AG08396 (cell line): ENCODE results near the gene ALG8.

ENCODE experiments used
- DNase-seq: peaks from one replicate; pipeline ENCODE4 v3.0.0; 2012; ENCODE audit warnings: low spot score, mixed read lengths

ALG8 gene

DNA sequence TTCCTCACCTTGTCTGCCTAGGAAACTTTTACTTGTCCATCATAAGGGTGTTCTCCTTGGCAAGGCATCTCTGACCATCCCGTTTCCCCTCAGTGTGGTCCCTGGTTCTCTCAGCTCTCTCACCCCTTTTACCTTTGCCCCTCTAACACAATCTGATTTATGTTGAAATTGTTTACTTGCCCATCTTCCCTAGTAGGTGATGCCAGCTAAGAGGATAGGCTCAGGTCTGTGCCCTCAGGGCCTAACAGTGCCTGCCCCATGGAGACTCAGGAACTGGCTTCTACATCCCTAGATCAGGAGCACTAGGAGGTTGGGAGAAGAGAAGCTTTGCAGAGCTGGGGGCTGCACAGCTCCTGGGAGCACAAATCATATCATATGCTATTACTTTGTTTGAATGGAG is 21.1 kb upstream of the ALG8 start:
- DNase-seq = no peak

DNA sequence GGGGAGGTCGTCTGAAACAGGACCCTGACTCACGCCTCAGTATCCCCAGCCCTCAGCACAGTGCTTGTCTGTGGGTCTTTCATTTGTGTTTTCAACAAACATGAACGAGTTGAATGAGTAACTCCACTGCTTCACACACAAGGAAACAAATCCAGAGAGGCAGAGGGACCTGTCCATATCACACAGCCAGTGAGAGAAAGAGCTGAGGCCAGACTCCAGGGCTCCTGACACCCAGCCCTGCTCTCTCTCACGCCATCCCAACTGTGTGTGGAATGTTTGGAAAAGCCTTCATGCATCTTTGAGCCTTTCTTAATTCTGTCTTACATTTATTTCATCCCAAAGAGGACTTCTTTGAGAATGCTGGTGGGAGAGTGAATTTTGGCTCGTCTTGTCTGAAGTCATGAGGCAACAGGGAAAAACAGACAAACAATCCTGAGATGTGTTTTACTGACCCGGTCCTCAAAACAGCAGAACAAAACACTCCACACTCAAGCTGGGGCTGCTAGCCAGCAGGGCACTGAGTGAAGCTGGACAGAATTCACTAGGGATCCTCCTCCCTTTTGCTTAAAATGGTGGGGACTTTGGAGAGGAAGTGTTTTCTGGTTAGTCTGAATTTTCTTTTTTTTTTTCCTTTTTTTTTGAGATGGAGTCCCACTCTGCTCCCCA is 19.7 kb upstream of the ALG8 start:
- peak; percentile 35 for DNase-seq

DNA sequence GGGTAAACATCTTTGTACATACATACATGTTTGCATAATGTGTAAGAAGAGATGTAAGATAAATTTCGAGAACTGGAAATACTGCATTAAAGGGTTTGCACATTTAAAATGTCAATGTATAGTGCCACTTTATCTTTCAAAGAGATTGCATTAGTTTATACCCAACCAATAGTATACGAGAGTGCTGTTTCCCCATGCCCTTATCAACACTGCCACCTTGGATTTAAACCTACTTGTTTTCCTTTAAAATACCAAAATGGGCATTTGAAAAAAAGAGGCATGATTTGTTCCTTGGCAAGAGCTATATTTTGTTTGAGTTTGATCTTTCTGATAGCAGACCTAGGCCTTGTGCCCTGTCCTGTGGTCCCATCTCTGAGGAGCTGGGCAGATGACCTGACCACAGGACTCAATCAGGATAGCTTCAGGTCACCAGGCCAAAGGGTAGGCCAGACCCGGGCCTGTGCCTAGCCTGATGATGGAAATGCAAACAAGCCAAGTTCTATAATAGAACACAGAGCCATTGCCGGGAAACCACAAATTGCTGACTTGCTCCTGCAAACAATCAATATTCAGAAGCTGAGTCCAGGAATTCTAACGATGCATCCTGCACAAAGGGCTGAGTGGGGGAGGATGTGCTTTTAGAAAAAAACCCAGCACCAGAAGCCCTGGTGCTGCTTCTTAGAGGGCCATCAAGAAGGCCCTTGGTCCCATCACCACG is 16.9 kb upstream of the ALG8 start:
- no peak for DNase-seq

DNA sequence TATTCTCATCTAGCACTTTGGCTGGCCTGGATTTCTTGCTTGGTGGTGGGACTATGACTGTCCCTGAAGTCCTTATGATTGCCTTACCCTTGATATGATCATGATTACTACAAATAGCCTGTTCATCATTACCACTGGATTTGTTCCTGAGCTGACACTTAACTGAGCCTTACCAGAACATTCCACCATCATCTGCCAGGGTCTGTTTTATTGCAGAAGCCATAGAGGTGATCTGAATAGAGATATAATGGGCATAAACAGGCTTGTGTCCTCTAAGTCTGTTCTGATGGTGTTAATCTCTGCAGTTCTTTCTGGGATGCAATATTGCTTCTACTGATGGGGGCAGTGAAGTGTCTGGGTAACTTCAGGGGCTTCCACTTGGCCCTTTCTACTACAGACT is 12.4 kb upstream of the ALG8 start:
- DNase-seq = no peak

DNA sequence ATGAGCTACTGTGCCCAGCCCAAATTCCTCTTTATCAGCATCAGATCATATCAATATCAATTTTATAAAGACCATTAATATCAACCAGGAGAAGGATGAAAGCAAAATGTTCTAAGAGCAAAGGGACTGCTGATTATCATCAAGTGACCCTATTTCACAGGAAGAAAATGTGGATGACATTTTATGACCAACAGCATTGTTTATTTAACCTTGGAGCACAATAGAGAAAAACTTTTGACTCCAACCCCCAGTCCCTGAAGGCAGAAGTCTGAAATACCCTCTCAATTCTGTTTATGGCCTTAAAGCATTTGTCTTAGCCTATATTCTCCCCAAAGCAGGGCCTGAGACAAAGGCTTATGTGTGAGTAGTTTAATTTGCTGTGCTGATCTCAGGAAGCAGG is 11.3 kb upstream of the ALG8 start:
- no peak for DNase-seq

DNA sequence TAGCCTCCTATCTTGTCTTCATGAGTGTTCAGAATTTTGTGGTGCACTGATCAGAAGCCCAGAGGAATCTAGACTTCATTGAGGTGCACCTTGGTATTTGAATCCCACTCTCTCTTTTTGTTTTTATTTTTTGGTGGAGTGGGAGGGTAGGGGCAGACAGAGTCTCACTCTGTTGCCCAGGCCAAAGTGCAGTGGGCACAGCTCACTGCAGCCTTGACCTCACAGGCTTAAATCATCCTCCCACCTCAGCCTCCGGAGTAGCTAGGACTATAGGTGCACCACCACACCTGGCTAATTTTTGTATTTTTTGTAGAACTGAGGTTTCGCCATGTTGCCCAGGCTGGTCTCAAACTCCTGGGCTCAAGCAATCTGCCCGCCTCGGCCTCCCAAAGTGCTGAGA is 10.9 kb upstream of the ALG8 start:
- no peak for DNase-seq

DNA sequence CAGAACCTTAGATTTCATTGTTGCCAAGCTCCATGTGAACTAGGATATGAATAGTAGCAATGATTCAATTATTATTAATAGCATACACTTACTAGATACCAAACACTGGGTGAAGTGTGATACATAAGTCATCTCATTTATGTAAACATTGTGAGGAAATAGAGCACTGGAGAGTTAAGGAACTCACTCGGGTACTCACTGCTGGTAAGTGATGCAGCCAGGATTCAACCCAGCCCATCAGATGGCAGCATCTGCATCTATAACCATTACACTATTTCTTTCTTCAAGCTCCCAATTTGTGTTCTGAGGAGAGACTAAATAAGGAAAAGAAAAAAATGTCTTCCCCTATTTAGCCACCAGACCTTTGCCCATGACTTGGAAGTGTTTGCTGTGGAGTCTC is 10.2 kb upstream of the ALG8 start:
- peak; percentile 73 for DNase-seq

DNA sequence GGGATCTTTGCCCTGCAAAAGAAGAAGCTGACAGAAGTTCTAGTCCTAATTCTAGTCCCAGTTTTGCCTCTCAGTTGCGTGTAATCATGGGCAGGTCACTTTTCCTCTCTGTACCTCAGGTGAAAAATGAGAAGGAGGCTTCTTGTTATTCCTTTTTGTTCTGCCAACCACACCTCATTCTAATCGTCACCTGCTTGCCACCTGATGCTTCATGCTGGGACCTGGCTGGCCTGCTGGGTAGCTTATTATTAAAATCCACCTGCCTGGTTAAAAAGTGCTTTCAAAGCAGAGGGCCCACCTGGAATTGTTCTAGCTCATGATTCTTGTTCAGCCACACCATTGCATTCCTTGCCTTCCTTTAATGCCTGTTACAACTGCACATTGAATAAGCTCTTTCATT is 8.4 kb upstream of the ALG8 start:
- DNase-seq = no peak

DNA sequence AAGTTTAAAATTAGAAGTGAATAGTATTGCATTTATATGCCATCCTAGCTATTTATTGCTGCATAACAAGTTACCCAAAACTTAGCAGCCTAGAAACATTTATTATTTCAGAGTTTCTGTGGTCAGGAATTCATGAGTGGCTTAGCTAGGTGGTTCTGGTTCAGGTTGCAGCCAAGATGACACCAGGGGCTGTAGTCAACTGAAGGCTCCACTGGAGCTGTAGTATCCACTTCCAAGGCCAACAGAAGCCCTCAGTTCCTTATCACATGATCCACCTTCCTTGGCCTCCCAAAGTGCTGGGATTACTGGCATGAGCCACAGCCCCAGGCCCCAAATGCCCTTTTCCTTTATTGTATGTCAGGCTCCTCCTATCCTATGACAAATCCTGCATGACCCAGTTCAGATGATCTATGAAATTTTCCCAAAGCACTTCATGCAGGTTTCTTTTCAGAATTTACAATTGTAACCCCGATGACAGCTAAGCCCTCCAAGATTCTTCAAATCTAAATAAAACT is 6.1 kb upstream of the ALG8 start:
- DNase-seq = no peak

DNA sequence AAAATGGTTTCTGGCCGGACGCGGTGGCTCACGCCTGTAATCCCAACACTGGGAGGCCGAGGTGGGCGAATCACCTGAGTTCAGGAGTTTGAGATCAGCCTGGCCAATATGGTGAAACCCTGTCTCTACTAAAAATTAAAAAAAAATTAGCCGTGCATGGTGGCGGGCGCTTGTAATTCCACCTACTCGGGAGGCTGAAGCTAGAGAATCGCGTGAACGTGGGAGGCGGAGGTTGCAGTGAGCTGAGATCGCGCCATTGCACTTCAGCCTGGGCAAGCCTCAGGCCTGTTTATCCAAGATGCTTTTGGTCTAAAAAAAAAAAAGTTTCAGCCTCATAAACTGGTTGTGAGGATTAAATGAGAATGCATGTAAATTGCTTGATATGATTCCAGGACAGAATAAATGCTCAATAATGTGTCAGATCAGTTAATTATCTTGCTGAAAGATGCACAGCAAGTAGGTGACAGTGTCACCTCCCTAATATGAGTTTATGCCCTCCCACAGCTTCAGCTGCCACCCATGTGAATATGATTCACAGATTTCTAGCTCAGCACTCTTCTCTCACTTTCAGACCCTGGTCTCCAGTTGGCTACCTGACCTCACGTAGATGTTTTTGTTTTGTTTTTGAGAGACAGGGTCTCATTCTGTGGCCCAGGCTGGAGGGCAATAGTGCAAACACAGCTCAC is 1.1 kb upstream of the ALG8 start:
- DNase-seq = no peak

DNA sequence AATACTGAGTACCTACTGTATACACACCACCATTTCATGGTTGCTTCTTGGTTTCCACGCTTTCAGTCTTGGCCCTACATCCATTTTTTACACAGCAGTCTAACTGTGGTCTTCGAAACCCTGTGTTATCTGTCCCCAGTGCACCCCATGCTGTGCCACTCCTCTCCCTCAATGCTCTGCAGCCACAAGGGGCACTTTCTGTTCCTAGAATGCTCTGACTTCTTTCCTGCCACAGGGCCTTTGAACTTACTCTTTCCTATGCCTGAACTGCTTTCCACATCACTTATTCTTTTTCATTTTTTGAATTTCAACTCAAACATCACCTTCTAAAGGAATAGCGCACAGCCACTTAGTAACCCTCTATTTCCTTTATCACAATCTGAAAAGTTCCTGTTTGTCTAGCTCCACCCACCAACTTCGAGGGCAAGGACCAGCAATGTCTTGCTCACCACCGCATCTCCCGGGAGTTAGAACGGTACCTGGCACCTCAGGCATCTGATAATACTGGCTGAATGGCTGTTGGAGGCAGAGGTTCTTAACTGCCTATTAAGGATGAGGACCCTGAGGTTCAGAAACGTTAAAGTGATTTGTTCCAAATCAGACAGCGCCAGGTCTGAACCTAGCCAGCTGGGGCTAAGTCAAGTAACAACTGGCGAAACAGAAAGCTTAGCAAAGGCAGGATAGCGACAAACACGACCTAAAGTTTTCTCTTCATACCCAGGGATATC is 568 bp downstream of the ALG8 start:
- DNase-seq = peak; percentile 27

DNA sequence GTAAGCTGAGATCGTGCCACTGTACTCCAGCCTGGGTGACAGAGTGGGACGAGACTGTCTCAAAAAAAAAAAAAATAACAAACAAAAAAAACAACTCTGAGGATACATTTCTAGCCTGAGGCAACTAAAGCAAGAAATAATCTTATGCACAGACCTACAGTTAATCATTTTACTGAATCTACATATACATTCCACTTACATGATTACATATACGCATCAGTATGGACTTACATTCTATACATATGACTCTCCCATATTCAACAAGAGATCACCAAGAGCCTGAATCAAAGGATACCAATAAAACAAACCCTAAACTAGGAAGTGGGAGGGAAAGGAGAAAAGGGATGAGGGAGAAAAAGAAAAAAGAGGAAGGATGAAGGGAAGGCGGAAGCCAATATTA is 1.1 kb downstream of the ALG8 start:
- DNase-seq = no peak

DNA sequence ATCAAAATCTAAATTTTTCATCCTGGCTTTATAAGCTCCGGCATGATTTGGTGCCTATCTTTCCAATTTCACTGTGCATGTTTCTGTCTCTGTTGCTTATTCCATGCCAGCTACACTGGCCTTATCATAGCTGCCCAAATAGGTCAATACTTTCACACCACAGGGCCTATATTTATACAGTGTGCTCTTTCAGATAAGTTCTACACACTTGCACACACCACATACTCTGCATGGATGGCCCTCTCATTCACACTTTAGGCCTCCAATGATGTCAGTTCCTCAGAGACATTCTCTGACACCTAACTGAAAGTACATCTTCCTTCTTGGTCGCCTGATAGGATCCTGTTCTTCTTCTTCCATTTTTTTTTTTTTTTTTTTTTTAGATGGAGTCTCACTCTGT is 7.0 kb downstream of the ALG8 start:
- no peak for DNase-seq

DNA sequence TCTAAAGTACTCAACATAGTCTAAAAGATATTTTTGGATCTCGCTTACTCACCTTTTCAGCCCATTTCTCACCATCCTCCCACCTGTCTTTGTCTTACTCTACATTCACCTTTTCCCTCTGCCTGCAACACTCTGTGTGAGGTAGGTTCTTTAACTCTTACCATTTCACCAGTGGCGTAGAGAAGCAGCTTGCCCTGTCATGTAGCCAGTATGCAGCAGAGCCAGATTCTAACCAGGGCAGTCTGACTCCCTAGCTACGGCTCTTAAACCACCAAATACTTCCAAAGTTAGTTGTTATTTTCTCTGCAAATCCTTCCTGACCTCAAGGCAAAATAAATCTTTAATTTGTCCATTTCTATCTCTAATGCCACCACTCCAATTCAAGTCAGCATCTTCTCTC is 7.5 kb downstream of the ALG8 start:
- peak; percentile 55 for DNase-seq

DNA sequence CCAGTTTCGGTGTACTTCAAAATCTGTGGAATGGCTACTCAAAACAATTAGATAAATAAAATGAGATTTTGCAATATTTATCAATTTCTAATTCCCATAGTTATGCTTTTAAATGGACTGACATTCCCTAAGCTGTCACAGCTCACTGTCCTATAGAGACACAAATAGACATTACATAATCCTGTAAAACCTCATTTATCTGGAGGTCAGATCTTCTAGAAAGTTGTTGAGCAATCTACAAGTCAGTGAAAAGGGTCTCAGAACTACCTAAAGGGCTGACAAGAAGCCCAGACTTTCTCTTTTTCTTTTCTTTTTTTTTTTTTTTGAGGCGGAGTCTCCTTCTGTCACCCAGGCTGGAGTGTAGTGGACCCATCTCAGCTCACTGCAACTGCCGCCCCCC is 12.0 kb downstream of the ALG8 start:
- no peak for DNase-seq

DNA sequence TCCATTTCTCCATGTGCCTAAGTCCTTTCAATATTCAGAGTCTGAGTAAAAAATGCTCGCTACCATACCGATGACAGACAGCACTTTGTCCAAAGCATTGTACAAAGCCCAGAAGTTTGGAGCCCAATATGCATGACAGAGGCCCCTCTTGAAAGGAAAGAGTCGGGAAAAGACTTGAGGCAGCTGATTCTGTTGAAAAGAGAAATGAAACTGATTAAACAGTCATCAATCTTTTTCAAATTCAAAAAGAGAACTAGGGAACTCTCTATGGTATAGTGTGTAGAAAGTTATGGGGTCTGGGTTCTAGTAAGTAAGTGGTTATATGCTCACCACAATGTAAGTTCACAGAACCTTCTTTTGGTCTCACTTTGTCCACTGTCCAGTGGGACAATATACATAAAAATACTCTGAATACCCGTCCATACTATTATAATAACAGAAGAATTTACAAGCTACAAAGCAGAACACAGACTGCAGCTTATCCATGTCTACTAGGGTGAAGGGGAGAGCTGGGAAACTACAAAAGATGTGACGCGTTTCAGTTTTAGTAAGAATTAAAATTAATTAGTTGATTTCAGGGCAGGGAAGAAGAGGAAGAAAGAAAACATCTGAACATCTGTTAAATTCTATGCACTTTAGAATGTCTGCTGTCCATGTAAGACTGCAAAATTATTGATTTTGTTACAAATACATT is 26.7 kb downstream of the ALG8 start:
- DNase-seq = no peak

DNA sequence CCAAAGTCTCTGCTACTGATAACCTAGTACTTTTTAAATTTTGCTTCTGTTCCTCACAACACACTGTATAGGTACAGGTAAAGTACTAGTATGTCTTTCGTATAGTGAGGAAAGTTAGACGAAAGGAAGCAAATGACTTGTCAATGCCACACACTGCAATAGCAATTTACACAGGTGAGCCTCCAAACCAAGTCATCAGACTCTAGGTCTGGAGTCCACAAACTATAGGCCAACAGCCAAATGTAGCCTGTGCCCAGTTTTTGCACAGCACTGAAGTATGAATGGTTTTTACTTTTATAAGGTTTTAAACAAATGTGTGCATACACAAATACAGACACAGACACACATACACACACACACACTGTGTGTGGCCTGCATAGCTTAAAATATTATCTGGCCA is 28.1 kb downstream of the ALG8 start:
- DNase-seq = no peak

DNA sequence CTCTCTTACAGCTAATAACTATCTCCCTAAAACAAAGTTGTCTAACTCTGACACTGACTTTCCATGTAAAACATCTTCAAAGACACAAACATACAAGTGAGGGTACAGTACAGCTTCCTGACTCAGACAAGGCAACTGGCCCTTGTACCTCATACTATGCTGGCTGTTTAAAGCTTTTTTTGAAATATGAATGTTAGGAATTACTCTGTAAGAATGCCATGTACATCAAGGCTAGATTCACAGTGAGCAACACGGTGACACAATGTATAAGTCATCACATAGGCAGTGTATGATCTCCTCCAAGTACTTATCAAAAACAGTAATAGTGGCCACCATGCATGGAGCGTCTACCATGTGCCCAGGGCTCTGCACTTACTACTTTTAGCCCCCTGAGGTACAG is 28.6 kb downstream of the ALG8 start:
- DNase-seq = no peak

DNA sequence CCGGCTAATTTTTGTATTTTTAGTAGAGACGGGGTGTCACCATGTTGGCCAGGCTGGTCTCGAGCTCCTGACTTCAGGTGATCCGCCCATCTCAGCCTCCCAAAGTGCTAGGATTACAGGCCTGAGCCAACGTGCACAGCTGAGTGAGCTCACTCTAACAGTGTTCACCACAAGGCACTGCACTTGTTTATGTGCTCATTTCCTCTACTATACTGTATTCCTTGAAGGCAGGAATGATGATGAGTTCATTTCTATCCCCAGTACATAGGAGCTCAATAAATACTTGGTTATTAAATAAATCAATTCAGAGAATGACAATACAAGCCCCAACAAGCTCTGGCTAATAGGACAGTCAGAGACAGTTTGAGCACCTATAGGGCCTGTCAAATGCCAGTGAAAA is 29.1 kb downstream of the ALG8 start:
- DNase-seq = peak; percentile 15

DNA sequence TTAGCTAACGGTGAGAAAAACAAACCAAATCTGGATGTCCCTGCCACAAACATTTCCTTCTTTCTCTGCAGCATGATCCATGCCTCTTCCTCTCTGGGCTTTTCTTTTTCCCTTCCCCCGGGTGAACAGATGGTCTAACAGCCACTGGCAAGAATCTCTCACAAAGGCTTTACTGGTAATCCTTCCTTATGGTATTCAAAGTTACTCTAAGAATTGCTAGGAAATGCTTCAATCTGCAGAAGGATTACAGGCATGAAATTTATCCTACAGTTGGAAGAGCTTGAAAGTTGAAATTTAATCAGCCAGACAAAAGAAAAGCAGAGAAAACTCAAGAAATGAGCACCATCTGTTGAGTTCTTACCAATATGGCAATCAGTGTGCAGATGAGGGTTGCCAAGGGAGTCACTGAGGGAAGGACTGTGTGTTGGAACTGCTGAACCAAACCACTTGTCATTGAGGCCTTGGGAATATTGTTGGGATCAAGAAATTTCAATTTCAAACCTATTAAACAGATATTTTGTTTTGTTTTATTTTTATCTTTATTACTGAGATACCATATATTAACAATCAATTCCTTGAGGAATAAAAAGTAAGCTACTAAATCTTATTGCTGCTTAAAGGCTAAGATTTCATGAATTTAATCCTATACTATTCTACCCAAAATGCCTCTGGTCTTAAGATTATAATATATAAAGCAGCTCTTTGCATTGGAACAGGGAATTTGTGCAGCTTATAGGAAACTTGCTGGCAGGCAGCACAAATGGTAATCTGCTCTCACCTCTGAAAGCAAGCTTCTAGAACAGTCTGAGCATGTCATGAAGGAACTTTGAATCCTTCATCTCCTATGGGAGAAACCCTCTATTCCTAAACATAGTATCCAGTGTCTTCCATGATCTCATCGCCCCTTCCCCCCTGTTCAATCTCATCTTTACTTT is 30.1 kb downstream of the ALG8 start:
- no peak for DNase-seq
